Testis (tissue), 3 donors: ENCODE results near the gene TREX2. TPM values are rescaled to one million over a fixed set of nuclear protein-coding genes. Genes with fewer than 3 reads are reported as not detected.
A peak's percentile ranks its signal among the peaks of the same experiment; 100 is the strongest.

Experiments
- DNase-seq: peaks from one replicate; pipeline ENCODE4 v3.0.0-alpha.2; 2019
- H3K27ac ChIP-seq, 2 donors: fragments of 200-600 bp; sonication (generic); one replicate each; pipeline ENCODE4 v1.5.1; 2019
- H3K27me3 ChIP-seq: fragments of 200-600 bp; sonication (generic); one replicate; pipeline ENCODE4 v1.5.1; 2019
- H3K36me3 ChIP-seq: fragments of 200-600 bp; sonication (generic); one replicate; pipeline ENCODE4 v1.5.1; 2017; ENCODE audit warnings: low read depth; ENCODE audit errors: missing control alignments
- H3K4me1 ChIP-seq: fragments of 200-600 bp; sonication (generic); one replicate; pipeline ENCODE4 v1.5.1; 2019
- H3K4me3 ChIP-seq, 2 donors: fragments of 200-600 bp; sonication (generic); one replicate each; pipeline ENCODE4 v1.5.1; 2017 to 2019
- H3K9me3 ChIP-seq: fragments of 200-600 bp; sonication (generic); one replicate; pipeline ENCODE4 v1.5.1; 2017
- POLR2A ChIP-seq: fragments of 450-650 bp; IDR thresholded peaks from one replicate; pipeline ENCODE4 v1.6.1; 2017; ENCODE audit warnings: antibody characterized with exemption, mild to moderate bottlenecking, moderate library complexity
- WGBS, 2 donors: methylation state at CpG; one replicate each; pipeline ENCODE4 v1.1.5; 2018; 5-methylcytosine and 5-hydroxymethylcytosine counted together
- intact Hi-C: fragments of 100-400 bp; cut with DNase I; formaldehyde crosslinking; loops from one replicate; pipeline ENCODE4 v1.15.1; 2023; ENCODE audit warnings: low total_unique reads
- polyA plus RNA-seq: library from polyadenylated mRNA; stranded (reverse); fragments of 350-450 nt; fragmentation: Illumina TruSeq; extraction: RNeasy Lipid Tissue Mini Kit (QIAGEN cat#74804); gene quantifications from one replicate; pipeline ENCODE4 v1.2.3, GENCODE V29; 2014; ENCODE audit warnings: low read depth, low replicate concordance; ENCODE audit not compliant: insufficient read depth
- total RNA-seq, 2 donors: library from RNA; depleted of rRNA; stranded (reverse); fragments of >200 nt; gene quantifications; one replicate each; pipeline ENCODE4 v1.2.3, GENCODE V29; 2016
- TF ChIP-seq, protein P1 (sequence below), 3 experiments: fragments of 450-650 bp in 2 of 3; fragments of 200-600 bp in 1 of 3; sonication (generic) in 1 of 3; IDR thresholded peaks; one replicate each; pipeline ENCODE4 v1.5.1; 2016 to 2019; ENCODE audit warnings: antibody characterized with exemption in 3 of 3, mild to moderate bottlenecking in 2 of 3, moderate library complexity in 1 of 3

TREX2 gene
- total and polyA plus RNA-seq, 3 donors from 2014 or later = 0.51 to 7.5 (median 4.0) TPM

DNA sequence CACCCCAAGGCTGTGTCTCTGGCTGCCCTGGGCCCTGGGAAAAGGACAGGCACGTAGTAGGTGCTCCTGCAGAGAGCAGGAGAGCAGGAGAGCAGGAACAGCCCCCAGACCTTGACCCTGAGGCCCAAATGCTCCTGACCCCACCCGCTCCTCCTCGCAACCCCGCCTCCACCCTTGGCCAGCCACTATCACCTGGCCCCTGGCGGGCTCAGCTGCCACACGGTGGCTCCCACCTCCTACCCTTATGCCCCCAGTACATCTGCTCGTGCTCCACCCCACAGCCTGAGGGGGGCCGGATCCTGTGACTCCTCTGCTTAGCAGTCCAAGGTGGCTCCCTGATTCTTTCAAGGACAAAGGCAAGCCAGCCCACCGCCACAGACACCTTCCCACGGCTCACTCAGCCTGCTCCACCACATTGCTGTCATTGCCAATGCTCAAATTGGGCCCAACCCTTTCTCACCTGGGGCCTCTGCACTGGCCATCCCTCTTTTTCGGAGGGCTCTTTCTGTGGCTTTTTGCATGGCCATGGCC, 30.0 kb upstream of the TREX2 start:
- H3K4me3 ChIP-seq = no peak overlapping the region
- H3K36me3 ChIP-seq = no peaks in the 10 kb centered on the region
- no peaks in the 10 kb centered on the region for H3K27me3 ChIP-seq
- intact Hi-C loops = no loop called here
- H3K9me3 ChIP-seq = no peaks in the 10 kb centered on the region
- WGBS, 2 donors = 80 to 88% methylated on average over 1 to 10 of the region's 11 CpGs
- TF ChIP-seq POLR2A = no peak
- TF ChIP-seq, protein P1, sequence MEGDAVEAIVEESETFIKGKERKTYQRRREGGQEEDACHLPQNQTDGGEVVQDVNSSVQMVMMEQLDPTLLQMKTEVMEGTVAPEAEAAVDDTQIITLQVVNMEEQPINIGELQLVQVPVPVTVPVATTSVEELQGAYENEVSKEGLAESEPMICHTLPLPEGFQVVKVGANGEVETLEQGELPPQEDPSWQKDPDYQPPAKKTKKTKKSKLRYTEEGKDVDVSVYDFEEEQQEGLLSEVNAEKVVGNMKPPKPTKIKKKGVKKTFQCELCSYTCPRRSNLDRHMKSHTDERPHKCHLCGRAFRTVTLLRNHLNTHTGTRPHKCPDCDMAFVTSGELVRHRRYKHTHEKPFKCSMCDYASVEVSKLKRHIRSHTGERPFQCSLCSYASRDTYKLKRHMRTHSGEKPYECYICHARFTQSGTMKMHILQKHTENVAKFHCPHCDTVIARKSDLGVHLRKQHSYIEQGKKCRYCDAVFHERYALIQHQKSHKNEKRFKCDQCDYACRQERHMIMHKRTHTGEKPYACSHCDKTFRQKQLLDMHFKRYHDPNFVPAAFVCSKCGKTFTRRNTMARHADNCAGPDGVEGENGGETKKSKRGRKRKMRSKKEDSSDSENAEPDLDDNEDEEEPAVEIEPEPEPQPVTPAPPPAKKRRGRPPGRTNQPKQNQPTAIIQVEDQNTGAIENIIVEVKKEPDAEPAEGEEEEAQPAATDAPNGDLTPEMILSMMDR (IDR thresholded peaks at IDR 0.05) = no peak
- no peak for DNase-seq
- peaks cover 8% of the 10 kb centered on the region for H3K4me1 ChIP-seq
- no peak overlapping the region for H3K27ac ChIP-seq

DNA sequence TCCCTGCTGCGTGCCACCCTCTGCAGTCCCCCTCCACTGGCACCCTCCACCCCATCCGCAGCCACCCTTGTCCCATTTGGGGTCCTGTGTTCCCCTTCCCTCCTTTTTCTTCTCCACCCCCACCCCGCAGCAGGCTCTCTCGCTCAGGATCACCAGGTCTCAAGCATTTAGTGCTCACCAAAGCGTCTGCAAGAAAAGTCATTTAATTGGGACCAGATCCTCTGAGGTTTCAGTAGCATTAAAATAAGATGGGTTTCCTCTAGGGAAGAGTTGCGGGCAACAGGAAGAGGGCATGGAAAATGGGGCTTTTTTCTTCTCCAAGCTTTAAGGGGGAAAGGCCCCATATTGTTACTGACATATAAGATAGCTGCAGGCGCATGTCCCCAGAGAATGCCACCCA, 29.4 kb upstream of the TREX2 start:
- DNase-seq = no peak
- no peaks in the 10 kb centered on the region for H3K36me3 ChIP-seq
- intact Hi-C loops = no loop called here
- peaks cover 8% of the 10 kb centered on the region for H3K4me1 ChIP-seq
- no peaks in the 10 kb centered on the region for H3K9me3 ChIP-seq
- H3K4me3 ChIP-seq = no peak overlapping the region
- H3K27me3 ChIP-seq = no peaks in the 10 kb centered on the region
- no peak overlapping the region for H3K27ac ChIP-seq
- TF ChIP-seq, protein P1 (IDR thresholded peaks at IDR 0.05) = no peak
- TF ChIP-seq POLR2A = no peak
- WGBS, 2 donors = 57 to 76% methylated on average over 7 of the region's 7 CpGs

DNA sequence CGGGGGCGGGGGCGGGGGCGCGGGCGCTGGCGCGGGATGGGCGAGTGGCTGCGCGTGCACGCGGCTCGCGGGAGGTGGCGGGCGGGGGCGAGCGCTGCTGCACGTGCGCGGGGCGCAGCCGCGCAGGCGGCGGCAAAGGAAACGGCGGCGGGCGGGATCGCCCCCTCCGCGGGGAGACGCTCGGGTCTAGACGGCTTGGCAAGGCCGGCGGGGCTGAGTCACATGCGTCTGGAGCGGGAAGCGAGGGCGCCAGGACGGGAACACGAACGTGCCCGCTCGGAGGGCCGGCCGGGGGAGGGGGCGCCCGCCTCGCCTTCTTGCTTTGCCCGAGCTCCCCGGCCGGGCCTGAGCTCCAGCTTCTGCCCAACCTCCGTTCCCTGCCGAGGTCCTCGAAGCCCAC, 28.9 kb upstream of the TREX2 start:
- Histone ChIP-seq H3K4me1 (peaks cover 8% of the 10 kb centered on the region), H3K36me3 (no peaks in the 10 kb centered on the region), H3K9me3 (no peaks in the 10 kb centered on the region), H3K27me3 (no peaks in the 10 kb centered on the region), H3K4me3 (no peak overlapping the region), H3K27ac (no peak overlapping the region)
- intact Hi-C loops = loop anchor here (5.0 kb wide), 1 partner anchor 33 kb away; no protein-coding TSS in a partner anchor
- 0% methylated on average over 31 of the region's 59 CpGs; no CpG with 5 or more reads in 1 of the 2 donors for WGBS, 2 donors
- no peak for TF ChIP-seq POLR2A
- TF ChIP-seq, protein P1 (IDR thresholded peaks at IDR 0.05) = no peak
- peak; percentile 62 for DNase-seq

DNA sequence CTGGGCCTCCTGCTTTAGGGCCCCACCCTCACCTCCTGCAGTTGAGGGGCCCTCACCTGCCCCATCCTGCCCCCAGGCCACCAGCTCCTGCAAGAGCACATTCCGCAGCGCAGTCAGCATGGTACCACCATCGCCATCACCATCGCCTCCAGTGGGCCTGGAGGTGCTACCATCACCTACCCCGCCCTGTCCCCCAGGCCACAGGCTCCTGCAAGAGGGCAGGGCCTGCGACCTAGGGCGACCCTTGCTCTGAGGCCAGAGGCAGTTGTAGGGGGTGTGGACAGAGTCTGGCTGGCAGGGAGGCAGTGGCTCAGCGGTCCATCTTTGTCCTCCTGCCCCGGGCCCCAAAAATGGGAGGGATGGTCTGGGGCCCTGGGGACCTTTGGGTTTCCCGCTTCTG, 28.4 kb upstream of the TREX2 start:
- Histone ChIP-seq H3K27ac (no peak overlapping the region), H3K4me1 (peaks cover 12% of the 10 kb centered on the region), H3K4me3 (no peak overlapping the region), H3K9me3 (no peaks in the 10 kb centered on the region), H3K27me3 (no peaks in the 10 kb centered on the region), H3K36me3 (no peaks in the 10 kb centered on the region)
- 75% methylated on average over 10 of the region's 10 CpGs; no CpG with 5 or more reads in 1 of the 2 donors for WGBS, 2 donors
- TF ChIP-seq POLR2A = no peak
- TF ChIP-seq, protein P1 (IDR thresholded peaks at IDR 0.05) = no peak
- intact Hi-C loops = loop anchor here (5.0 kb wide), 1 partner anchor 33 kb away; no protein-coding TSS in a partner anchor
- DNase-seq = no peak

DNA sequence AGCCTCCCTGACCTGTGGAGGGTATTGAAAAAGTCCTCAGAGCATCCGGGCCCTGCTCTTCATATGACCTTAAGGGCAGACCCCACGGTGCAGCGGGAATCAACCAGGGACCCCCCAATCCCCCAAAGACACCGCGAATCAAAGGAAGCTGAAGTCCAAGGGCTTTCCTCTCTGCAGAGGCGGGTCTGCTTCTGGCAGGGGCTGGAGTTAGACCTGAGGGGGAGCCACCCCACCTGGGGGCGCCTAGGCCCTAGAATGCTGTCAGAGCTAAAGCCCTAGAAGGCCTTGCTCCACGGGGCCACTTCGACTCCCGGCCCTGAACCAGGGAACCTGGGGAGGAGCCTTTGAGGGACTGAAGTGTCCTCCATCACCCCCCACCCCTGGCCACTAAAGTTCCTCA, 27.3 kb upstream of the TREX2 start:
- no peak for DNase-seq
- no peaks in the 10 kb centered on the region for H3K36me3 ChIP-seq
- H3K9me3 ChIP-seq = no peaks in the 10 kb centered on the region
- no peak overlapping the region for H3K4me3 ChIP-seq
- TF ChIP-seq POLR2A = no peak
- TF ChIP-seq, protein P1 (IDR thresholded peaks at IDR 0.05) = no peak
- intact Hi-C loops = loop anchor here (5.0 kb wide), 1 partner anchor 34 kb away; no protein-coding TSS in a partner anchor
- H3K27me3 ChIP-seq = no peaks in the 10 kb centered on the region
- 89% methylated on average over 7 of the region's 10 CpGs; no CpG with 5 or more reads in 1 of the 2 donors for WGBS, 2 donors
- peaks cover 12% of the 10 kb centered on the region for H3K4me1 ChIP-seq
- no peak overlapping the region for H3K27ac ChIP-seq
